Upper lobe of right lung (tissue), 1 donor: ENCODE data around the gene EHD3. TPM values are rescaled to one million over a fixed set of nuclear protein-coding genes. Genes with fewer than 3 reads are reported as not detected.

Experiments used
- ATAC-seq: fragments of 200-7000 bp; cut with Tn5 transposase; one replicate; pipeline ENCODE4 v1.9.1; 2020; ENCODE audit warnings: mild to moderate bottlenecking, moderate library complexity
- DNase-seq: peaks from one replicate; pipeline ENCODE4 v3.0.0-alpha.2; 2020
- H3K27ac ChIP-seq: fragments of 200-600 bp; one replicate; pipeline ENCODE4 v1.8.0; 2022
- H3K27me3 ChIP-seq: fragments of 200-600 bp; one replicate; pipeline ENCODE4 v1.8.0; 2022; ENCODE audit warnings: mild to moderate bottlenecking
- H3K36me3 ChIP-seq: fragments of 200-600 bp; one replicate; pipeline ENCODE4 v1.8.0; 2022
- H3K4me1 ChIP-seq: fragments of 200-600 bp; one replicate; pipeline ENCODE4 v1.8.0; 2022
- H3K4me3 ChIP-seq: fragments of 200-600 bp; one replicate; pipeline ENCODE4 v1.8.0; 2022; ENCODE audit warnings: mild to moderate bottlenecking
- H3K9me3 ChIP-seq: fragments of 200-600 bp; one replicate; pipeline ENCODE4 v1.8.0; 2022
- CTCF ChIP-seq: fragments of 200-600 bp; IDR thresholded peaks from one replicate; pipeline ENCODE4 v1.8.0; 2022; ENCODE audit warnings: antibody characterized with exemption
- intact Hi-C: fragments of 100-400 bp; cut with DNase I; formaldehyde crosslinking; loops from one replicate; pipeline ENCODE4 v1.11.0; 2022
- total RNA-seq: library from RNA; stranded (reverse); fragmentation: NEBNext Ultra II Directional; extraction: Animal tissue kit (Norgen Biotek cat#: 25700); gene quantifications from one replicate; pipeline ENCODE4 v1.2.1, GENCODE V29; 2021
- donor health status: DM: no; HTN: yes; CAD: no; lungs with severe emphysema.

EHD3 gene
- total RNA-seq, 1 donor from 2014 or later: 13.0 TPM

GRCh38 chr2:31239593-31240177 lies 5.7 kb downstream of the EHD3 start:
- no peak overlapping the region for H3K4me3 ChIP-seq
- peak; percentile 13 for ATAC-seq

GRCh38 chr2:31240381-31241365 lies 6.7 kb downstream of the EHD3 start:
- no peak for ATAC-seq
- intact Hi-C loops: no loop called here
- H3K36me3 ChIP-seq: no peaks in the 10 kb centered on the region
- no peak overlapping the region for H3K4me3 ChIP-seq
- H3K4me1 ChIP-seq: no peaks in the 10 kb centered on the region
- H3K27ac ChIP-seq: no peak overlapping the region
- DNase-seq: no peak
- no peak for TF ChIP-seq CTCF
- no peaks in the 10 kb centered on the region for H3K9me3 ChIP-seq
- H3K27me3 ChIP-seq: no peaks in the 10 kb centered on the region

More at GRCh38 chr2:31239593-31240177, 5.7 kb downstream of the EHD3 start:
- Histone ChIP-seq H3K9me3 (no peaks in the 10 kb centered on the region), H3K4me1 (peaks cover under 1% of the 10 kb centered on the region), H3K27me3 (no peaks in the 10 kb centered on the region), H3K36me3 (no peaks in the 10 kb centered on the region), H3K27ac (peak overlapping the region; percentile 42)
- no peak for TF ChIP-seq CTCF
- no peak for DNase-seq
- intact Hi-C loops: no loop called here

- H3K4me3 ChIP-seq: no peak overlapping the region
- H3K36me3 ChIP-seq: no peaks in the 10 kb centered on the region
- H3K4me1 ChIP-seq: no peaks in the 10 kb centered on the region
- no peak for ATAC-seq
- H3K27ac ChIP-seq: no peak overlapping the region
- H3K9me3 ChIP-seq: no peaks in the 10 kb centered on the region
- no peak for DNase-seq
- no peak for TF ChIP-seq CTCF
- intact Hi-C loops: no loop called here
- H3K27me3 ChIP-seq: no peaks in the 10 kb centered on the region
These were observed 7.8 kb downstream of the EHD3 start for GRCh38 chr2:31241625-31242270.

GRCh38 chr2:31243053-31243452 lies 9.1 kb downstream of the EHD3 start:
- no peak overlapping the region for H3K27ac ChIP-seq
- H3K4me3 ChIP-seq: no peak overlapping the region
- no peak for TF ChIP-seq CTCF
- no peaks in the 10 kb centered on the region for H3K36me3 ChIP-seq
- intact Hi-C loops: no loop called here
- H3K4me1 ChIP-seq: no peaks in the 10 kb centered on the region
- H3K9me3 ChIP-seq: no peaks in the 10 kb centered on the region
- no peaks in the 10 kb centered on the region for H3K27me3 ChIP-seq
- ATAC-seq: no peak
- DNase-seq: no peak

GRCh38 chr2:31244101-31244500 lies 10.1 kb downstream of the EHD3 start:
- H3K27ac ChIP-seq: no peak overlapping the region
- H3K4me3 ChIP-seq: no peak overlapping the region
- intact Hi-C loops: no loop called here
- no peaks in the 10 kb centered on the region for H3K9me3 ChIP-seq
- no peaks in the 10 kb centered on the region for H3K27me3 ChIP-seq
- ATAC-seq (no peak), DNase-seq (no peak)
- no peaks in the 10 kb centered on the region for H3K4me1 ChIP-seq
- H3K36me3 ChIP-seq: no peaks in the 10 kb centered on the region
- TF ChIP-seq CTCF: no peak
